ENCODE data around the gene ZEB2. TPM values are rescaled to one million over a fixed set of nuclear protein-coding genes. Genes with fewer than 3 reads are reported as not detected.

Gene ZEB2
- total RNA-seq, 1 donor from 2014 or later = 0.07 TPM

- TF ChIP-seq, protein P1, sequence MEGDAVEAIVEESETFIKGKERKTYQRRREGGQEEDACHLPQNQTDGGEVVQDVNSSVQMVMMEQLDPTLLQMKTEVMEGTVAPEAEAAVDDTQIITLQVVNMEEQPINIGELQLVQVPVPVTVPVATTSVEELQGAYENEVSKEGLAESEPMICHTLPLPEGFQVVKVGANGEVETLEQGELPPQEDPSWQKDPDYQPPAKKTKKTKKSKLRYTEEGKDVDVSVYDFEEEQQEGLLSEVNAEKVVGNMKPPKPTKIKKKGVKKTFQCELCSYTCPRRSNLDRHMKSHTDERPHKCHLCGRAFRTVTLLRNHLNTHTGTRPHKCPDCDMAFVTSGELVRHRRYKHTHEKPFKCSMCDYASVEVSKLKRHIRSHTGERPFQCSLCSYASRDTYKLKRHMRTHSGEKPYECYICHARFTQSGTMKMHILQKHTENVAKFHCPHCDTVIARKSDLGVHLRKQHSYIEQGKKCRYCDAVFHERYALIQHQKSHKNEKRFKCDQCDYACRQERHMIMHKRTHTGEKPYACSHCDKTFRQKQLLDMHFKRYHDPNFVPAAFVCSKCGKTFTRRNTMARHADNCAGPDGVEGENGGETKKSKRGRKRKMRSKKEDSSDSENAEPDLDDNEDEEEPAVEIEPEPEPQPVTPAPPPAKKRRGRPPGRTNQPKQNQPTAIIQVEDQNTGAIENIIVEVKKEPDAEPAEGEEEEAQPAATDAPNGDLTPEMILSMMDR (IDR thresholded peaks at IDR 0.05; ENCODE audit: unreplicated experiment) = no peak
- DNase-seq (ENCODE audit: low spot score, unreplicated experiment) = no peak
- Mint-ChIP-seq H3K4me3 (ENCODE audit: low read depth) (no peak overlapping the region), H3K27ac (no peak overlapping the region), H3K4me1 (ENCODE audit: low read depth) (no peaks in the 10 kb centered on the region), H3K36me3 (ENCODE audit: insufficient read depth) (no peaks in the 10 kb centered on the region), H3K27me3 (peaks cover 43% of the 10 kb centered on the region), H3K9me3 (ENCODE audit: low read depth) (peaks cover 3% of the 10 kb centered on the region)
These were observed 13.3 kb upstream of the ZEB2 start for GRCh38 chr2:144533221-144533620.

DNA sequence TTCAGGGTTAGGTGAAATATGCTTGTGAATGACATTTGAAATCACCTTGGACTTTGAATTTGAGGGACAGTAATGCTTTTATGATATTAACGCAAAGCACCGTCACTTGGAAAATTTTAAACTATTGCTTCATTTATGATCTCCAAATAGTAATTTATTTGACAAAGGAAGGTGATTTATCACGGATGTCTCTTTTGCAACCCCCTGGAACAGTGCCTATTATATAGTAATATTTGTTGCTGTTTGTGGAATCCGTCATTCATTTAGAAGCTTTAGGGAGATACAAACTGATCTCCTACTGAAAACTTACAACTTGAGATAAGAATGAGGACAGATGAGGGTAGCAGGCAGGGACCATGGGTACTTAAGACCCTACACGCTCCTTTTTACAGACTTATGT is 10.7 kb upstream of the ZEB2 start:
- Mint-ChIP-seq H3K4me3 (ENCODE audit: low read depth) (no peak overlapping the region), H3K9me3 (ENCODE audit: low read depth) (peaks cover 3% of the 10 kb centered on the region), H3K4me1 (ENCODE audit: low read depth) (no peaks in the 10 kb centered on the region), H3K36me3 (ENCODE audit: insufficient read depth) (no peaks in the 10 kb centered on the region), H3K27me3 (peaks cover 64% of the 10 kb centered on the region), H3K27ac (no peak overlapping the region)
- DNase-seq (ENCODE audit: low spot score, unreplicated experiment) = no peak
- TF ChIP-seq, protein P1 (IDR thresholded peaks at IDR 0.05; ENCODE audit: unreplicated experiment) = no peak

DNA sequence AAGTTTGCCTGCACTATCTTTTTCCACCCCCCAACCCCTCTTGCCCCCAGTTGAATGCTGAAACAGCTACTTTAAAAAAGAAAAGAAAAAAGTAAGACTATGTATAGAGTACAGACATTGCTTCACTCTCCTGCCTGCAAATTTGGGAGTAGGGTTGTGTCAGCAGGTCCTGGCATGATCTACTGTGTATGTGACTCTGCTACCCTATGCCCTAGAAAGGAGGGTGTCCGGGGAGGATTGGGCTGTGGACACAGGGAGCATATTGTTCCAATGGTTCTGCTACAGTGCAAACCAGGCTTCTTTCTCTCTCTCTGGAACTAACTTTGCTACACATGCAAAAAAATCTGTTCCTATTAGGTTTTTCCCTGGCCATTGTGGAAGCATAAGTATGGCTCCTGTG is 9.9 kb upstream of the ZEB2 start:
- DNase-seq (ENCODE audit: low spot score, unreplicated experiment) = no peak
- Mint-ChIP-seq H3K27ac (no peak overlapping the region), H3K4me3 (ENCODE audit: low read depth) (no peak overlapping the region), H3K36me3 (ENCODE audit: insufficient read depth) (no peaks in the 10 kb centered on the region), H3K27me3 (peaks cover 71% of the 10 kb centered on the region), H3K9me3 (ENCODE audit: low read depth) (peaks cover 3% of the 10 kb centered on the region), H3K4me1 (ENCODE audit: low read depth) (no peaks in the 10 kb centered on the region)
- TF ChIP-seq, protein P1 (IDR thresholded peaks at IDR 0.05; ENCODE audit: unreplicated experiment) = no peak

DNA sequence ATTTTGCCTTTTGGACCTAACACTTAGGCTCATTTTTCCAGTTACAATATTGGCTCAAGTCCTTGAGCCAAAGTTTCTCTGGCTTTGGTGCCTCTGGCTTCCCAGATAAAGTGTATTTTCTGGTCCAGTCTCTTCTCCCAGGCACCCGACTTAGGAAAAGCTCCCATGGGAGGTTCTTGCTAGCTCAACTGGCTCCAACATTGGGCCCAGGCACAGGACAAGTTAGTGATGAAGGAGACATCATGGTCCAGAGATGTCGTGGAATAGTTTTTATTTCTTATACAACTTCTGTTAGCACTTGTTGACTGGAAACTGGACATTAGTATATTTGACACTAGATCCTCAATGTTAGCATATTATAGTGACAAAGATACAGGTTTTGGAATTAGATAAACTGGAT is 8.2 kb upstream of the ZEB2 start:
- Mint-ChIP-seq H3K9me3 (ENCODE audit: low read depth) (no peaks in the 10 kb centered on the region), H3K4me1 (ENCODE audit: low read depth) (peaks cover 7% of the 10 kb centered on the region), H3K36me3 (ENCODE audit: insufficient read depth) (no peaks in the 10 kb centered on the region), H3K27me3 (peaks cover 78% of the 10 kb centered on the region), H3K27ac (no peak overlapping the region), H3K4me3 (ENCODE audit: low read depth) (no peak overlapping the region)
- TF ChIP-seq, protein P1 (IDR thresholded peaks at IDR 0.05; ENCODE audit: unreplicated experiment) = no peak
- no peak for DNase-seq (ENCODE audit: low spot score, unreplicated experiment)

GRCh38 chr2:144526831-144527230 is 6.9 kb upstream of the ZEB2 start:
- peaks cover 80% of the 10 kb centered on the region for H3K27me3 Mint-ChIP-seq
- H3K27ac Mint-ChIP-seq = no peak overlapping the region
- TF ChIP-seq, protein P1 (IDR thresholded peaks at IDR 0.05; ENCODE audit: unreplicated experiment) = no peak
- DNase-seq (ENCODE audit: low spot score, unreplicated experiment) = no peak
- no peak overlapping the region for H3K4me3 Mint-ChIP-seq (ENCODE audit: low read depth)
- no peaks in the 10 kb centered on the region for H3K9me3 Mint-ChIP-seq (ENCODE audit: low read depth)
- peaks cover 7% of the 10 kb centered on the region for H3K4me1 Mint-ChIP-seq (ENCODE audit: low read depth)
- no peaks in the 10 kb centered on the region for H3K36me3 Mint-ChIP-seq (ENCODE audit: insufficient read depth)
